Measurements from ENCODE around the gene PRODH.
"Not testable (repeated sequence)": the region's sequence is repeated elsewhere in the genome, so short reads cannot be mapped to it uniquely, and the experiment has no call there.

The PRODH gene

GRCh38 chr22:18968011-18968749 lies 32.1 kb upstream of the PRODH start:
- no peak for DNase-seq

GRCh38 chr22:18967391-18968010 lies 31.4 kb upstream of the PRODH start:
- DNase-seq: not testable (repeated sequence)

- DNase-seq: no peak
Measured at GRCh38 chr22:18966748-18967147, 30.7 kb upstream of the PRODH start.

GRCh38 chr22:18965526-18966421 lies 29.7 kb upstream of the PRODH start:
- no peak for DNase-seq

DNA sequence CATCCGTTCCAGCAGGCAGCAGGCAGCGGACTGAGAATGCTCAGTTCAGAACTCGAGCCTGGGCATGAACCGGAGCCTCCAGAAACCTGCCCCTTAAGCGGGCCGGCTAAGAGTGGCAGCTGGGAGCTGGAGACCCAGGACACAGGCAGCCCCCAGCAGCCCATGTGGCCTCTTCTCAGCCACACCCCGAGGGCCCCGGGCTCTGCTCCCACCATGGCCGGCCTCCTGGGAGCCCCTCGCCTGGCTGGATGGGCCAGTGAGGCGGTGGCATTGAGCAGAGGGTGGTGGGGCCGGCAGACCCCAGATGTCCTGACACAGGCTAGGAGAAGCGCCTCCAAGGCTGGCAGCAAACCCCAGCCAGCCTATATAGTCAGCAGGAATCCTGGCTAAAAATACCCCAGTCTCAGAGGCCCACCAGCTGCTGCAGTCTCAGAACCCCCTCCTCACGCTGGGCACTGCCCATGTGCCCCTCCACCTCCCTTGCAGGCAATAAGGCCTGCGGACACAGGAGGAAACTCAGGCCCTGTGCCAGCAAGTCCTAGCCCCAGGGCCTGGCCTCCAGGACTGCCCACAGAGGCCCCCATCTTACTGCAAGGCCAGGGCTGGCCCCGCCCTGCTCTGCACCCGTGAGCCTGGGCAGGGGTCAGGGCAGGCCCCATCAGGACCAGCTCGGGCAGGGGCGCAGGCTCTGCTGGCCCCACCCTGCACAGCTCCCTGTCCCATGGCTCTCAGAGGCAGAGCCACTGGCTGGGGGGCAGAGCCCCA lies 28.6 kb upstream of the PRODH start:
- not testable (repeated sequence) for DNase-seq

DNA sequence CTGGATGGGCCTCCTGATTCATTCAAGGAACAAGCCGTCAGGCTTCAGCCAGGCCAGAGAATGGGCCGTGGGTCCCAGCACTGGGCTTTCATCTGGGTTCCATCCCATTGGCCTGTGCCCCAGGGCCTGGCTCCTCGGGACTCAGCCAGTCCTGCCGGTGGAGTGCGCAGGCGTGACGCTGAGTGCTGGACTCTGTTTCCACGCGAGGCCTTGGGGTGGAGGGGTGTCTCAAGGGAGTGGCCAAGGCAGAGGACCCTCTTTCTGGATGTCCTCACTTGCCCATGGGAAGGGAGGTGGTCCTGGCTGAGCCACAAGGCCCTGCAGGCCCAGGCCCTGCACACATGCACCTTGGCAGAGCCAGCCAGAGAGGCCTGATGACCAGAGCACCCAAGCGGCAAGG lies 28.0 kb upstream of the PRODH start:
- not testable (repeated sequence) for DNase-seq

GRCh38 chr22:18962308-18962635 lies 26.2 kb upstream of the PRODH start:
- no peak for DNase-seq

DNA sequence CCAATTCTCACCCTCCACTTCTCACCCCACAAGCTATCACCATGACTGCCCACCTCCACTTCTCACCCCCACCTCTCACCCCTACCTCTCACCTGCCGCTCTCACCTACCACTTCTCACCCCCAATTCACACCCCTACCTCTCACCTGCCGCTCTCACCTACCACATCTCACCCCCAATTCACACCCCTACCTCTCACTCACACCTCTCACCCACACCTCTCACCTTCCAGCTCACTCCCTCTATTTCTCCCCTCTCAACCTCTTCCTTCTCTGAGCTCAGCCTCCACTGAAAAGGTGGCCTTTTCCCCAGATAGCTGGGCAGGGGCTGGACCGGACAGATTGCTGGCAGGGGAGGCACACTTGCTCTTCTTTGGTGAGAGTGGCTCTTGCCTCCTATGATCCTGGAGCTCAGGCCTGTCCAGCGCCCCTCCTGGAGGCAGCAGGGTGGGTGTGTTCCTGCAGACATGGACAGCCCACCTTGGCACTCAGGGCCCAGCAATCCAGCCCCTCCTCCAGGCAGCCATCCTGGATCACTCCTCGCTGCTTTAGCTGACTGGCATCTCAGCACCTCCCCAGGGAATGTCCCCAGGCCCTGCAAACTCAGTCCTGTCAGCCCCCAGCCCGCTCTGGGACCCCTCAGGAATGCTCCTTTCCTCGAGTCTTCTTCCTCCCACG lies 25.7 kb upstream of the PRODH start:
- not testable (repeated sequence) for DNase-seq

GRCh38 chr22:18961201-18961600 lies 25.1 kb upstream of the PRODH start:
- DNase-seq: not testable (repeated sequence)

GRCh38 chr22:18960166-18960820 lies 24.2 kb upstream of the PRODH start:
- not testable (repeated sequence) for DNase-seq

DNA sequence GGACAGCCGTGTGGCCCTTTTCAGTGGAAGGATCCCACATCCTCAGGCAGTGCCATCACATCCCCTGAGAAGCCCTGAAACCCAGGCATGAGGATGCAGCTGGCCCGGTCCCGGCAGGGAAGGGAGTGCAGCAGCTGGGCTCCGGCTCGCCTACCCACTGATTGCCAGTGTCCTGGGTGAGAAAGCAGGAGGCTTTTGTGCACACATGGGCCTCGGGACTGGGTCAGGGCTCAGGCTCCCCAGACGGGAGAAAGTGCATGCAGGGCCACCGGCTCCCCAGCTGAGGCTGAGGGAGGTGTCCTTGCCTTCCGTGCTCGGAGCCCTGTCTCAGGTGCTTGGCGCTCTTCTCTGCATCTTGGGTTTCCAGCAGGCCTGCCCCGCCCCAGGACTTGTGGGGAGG lies 23.6 kb upstream of the PRODH start:
- not testable (repeated sequence) for DNase-seq

DNA sequence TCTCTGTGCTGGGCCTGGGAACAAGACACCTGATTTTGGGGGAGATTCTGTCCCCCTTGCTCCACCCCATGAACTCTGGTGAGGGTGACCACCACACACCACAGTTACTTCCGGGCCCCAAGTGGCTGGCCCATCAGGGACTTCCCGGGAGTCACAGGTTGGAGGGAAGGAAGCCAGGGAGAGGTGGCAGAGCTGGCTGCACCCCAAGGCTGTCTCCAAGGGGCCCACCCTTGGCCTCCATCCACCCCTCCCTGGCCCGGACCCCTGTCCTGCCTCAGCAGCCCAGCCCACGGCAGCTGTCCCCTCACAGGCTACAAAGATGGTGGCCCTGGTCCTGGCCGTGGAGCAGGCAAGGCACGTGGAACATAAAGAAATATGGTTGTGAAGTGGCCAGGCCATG lies 23.2 kb upstream of the PRODH start:
- not testable (repeated sequence) for DNase-seq

GRCh38 chr22:18958738-18959137 lies 22.6 kb upstream of the PRODH start:
- DNase-seq: not testable (repeated sequence)

DNA sequence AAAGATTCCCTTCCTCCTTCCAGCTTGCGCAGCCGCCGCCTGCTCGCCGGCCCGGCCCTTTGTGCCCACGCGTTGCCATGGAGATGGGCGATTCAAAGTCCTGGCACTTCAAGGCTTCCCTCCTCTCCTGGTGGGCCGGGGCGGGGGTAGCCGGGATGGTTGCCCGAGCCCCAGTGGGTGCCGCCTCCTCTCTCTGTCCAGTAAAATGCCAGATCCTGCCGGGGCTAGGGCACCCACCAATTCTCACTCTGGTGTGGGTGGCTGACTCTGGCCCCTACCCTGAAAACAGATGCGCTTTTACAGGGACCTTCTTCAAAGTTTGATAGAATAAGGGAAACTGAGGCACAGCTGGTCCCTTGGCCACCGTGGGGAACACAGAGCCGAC lies 22.2 kb upstream of the PRODH start:
- not testable (repeated sequence) for DNase-seq

GRCh38 chr22:18957621-18958320 lies 21.7 kb upstream of the PRODH start:
- not testable (repeated sequence) for DNase-seq

- not testable (repeated sequence) for DNase-seq
Measured at GRCh38 chr22:18956956-18957355, 20.9 kb upstream of the PRODH start.

GRCh38 chr22:18956121-18956895 lies 20.2 kb upstream of the PRODH start:
- not testable (repeated sequence) for DNase-seq

DNA sequence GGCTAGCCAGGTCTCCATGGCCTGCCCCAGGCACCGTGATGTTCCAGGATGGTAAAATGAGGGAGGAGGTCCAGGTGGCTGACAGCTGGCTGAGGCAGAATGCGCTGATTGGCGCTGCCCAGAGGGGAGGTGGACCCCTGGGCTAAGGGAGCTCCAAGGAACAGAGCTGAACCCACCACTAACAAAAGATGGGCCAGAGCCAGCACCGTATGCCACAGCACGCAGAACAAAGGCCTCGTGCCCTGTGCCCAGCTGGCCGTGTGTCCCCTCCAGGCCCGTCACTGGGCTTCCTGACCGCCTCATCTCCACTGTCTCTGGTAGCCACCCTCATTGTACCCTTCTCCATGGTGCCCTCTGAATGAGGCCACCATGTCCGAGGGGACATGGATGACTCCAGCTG lies 19.6 kb upstream of the PRODH start:
- DNase-seq: no peak

GRCh38 chr22:18954990-18955571 lies 19.0 kb upstream of the PRODH start:
- DNase-seq: no peak
